ENCODE measurements around the gene MRPL54. TPM values are rescaled to one million over a fixed set of nuclear protein-coding genes. Genes with fewer than 3 reads are reported as not detected.

Gene MRPL54
- polyA plus RNA-seq, 2 of the 4 experiments (the other 2 are of a cell fraction) = 30.8 to 47.5 TPM

DNA sequence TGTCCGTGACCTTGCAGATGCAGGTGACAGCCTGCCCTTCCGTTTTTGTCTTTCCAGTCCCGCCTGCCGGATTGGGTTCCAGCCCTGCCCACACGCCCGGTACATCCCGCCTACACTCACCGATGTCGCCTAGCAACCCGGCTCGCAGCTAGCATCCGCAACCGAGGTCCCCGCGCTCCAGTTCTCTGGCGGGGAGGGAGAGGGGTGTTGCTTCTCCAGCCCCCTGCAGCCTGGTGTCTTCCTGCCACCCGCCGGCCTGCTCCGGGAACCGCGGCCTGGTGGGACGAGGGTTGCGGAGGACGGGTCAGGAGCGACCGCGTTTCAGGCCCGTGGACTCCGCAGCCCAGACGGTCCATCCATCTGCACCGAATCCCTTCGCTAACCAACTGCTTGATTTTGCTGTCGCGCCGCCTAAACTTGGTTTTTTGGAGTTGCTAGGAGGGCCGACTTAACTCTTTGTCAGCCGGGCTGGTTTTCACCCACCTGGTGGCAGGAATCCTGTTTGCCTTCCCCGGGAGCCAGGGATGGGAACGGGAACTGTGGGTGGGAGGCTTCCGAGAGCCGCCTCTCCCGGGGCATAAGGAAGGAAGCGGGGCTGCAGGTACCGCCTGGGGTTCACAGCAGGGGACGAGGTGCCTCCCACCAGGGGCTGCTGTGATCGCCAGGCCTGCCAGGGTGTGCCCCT, 39.1 kb downstream of the MRPL54 start (continued):
- TF ChIP-seq, protein P1, sequence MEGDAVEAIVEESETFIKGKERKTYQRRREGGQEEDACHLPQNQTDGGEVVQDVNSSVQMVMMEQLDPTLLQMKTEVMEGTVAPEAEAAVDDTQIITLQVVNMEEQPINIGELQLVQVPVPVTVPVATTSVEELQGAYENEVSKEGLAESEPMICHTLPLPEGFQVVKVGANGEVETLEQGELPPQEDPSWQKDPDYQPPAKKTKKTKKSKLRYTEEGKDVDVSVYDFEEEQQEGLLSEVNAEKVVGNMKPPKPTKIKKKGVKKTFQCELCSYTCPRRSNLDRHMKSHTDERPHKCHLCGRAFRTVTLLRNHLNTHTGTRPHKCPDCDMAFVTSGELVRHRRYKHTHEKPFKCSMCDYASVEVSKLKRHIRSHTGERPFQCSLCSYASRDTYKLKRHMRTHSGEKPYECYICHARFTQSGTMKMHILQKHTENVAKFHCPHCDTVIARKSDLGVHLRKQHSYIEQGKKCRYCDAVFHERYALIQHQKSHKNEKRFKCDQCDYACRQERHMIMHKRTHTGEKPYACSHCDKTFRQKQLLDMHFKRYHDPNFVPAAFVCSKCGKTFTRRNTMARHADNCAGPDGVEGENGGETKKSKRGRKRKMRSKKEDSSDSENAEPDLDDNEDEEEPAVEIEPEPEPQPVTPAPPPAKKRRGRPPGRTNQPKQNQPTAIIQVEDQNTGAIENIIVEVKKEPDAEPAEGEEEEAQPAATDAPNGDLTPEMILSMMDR (IDR thresholded peaks at IDR 0.05) = no peak
- TF ChIP-seq RCOR1 (IDR thresholded peaks at IDR 0.05; ENCODE audit: low read depth, low read length) = no peak

GRCh38 chr19:3803114-3803888, 40.8 kb downstream of the MRPL54 start:
- no peak overlapping the region for H3K4me2 ChIP-seq
- H3K4me1 ChIP-seq = no peaks in the 10 kb centered on the region
- TF ChIP-seq ZFP36 (IDR thresholded peaks at IDR 0.05; ENCODE audit: borderline replicate concordance, partially characterized antibody) (peak; percentile 82), EP300 (IDR thresholded peaks at IDR 0.05) (no peak)
- no peak for DNase-seq (ENCODE audit: low read depth in 1 of 2, low spot score in 1 of 2)
- WGBS (ENCODE audit: missing lambda C conversion rate) = 89% methylated on average over 9 of the region's 24 CpGs
- no peaks in the 10 kb centered on the region for H3K9me3 ChIP-seq
- ATAC-seq = no peak
- POLR2A ChIA-PET = no interaction called here
- FAIRE-seq = no peak
- no peak overlapping the region for H3K27ac ChIP-seq
- no peak overlapping the region for H3K4me3 ChIP-seq
- CTCF ChIA-PET = interaction anchor here (1.1 kb wide), 1 partner anchor 18 kb away, joined by 5 read pairs; no protein-coding TSS in a partner anchor

DNA sequence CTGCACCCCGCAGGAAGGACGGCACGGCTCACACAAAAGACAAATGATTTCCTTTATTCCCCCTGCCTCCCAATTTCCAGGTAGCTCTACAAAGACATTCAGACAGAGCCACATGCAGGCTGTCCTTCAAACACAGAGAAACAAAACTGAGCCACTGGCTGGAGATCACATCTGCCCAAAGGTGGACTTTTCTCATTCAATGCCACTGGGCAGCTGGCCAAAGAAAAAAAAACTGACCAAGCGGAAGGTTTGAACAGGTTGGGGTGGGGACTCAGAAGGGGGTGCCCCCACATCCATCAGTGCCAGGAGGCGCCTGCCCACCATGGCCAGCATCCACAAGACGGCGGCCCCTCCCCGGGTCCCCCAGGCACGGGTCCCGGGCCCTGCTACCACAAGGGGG, 41.5 kb downstream of the MRPL54 start:
- no peaks in the 10 kb centered on the region for H3K4me1 ChIP-seq
- FAIRE-seq (no peak), DNase-seq (ENCODE audit: low read depth in 1 of 2, low spot score in 1 of 2) (no peak), ATAC-seq (no peak)
- no peak overlapping the region for H3K4me2 ChIP-seq
- POLR2A ChIA-PET = no interaction called here
- CTCF ChIA-PET = interaction anchor here (1.1 kb wide), 1 partner anchor 18 kb away, joined by 5 read pairs; no protein-coding TSS in a partner anchor
- TF ChIP-seq NPAS2 (CRISPR knock-in tag; IDR thresholded peaks at IDR 0.05; ENCODE audit: borderline replicate concordance) (no peak), HMGXB4 (CRISPR knock-in tag; IDR thresholded peaks at IDR 0.05; ENCODE audit: borderline replicate concordance) (no peak), MYC (IDR thresholded peaks at IDR 0.05; ENCODE audit: borderline replicate concordance, low read length) (no peak), SREBF2 (IDR thresholded peaks at IDR 0.05) (no peak), HDAC2 (IDR thresholded peaks at IDR 0.05) (no peak), EHMT2 (IDR thresholded peaks at IDR 0.05; ENCODE audit: low read depth) (no peak), PHF8 (IDR thresholded peaks at IDR 0.05; ENCODE audit: borderline replicate concordance, low read depth) (no peak), CEBPB (IDR thresholded peaks at IDR 0.05) (no peak), KDM5A (IDR thresholded peaks at IDR 0.05) (no peak), EP300 (IDR thresholded peaks at IDR 0.05) (no peak), FOSL2 (IDR thresholded peaks at IDR 0.05) (no peak), FOSL2 (CRISPR knock-in tag; IDR thresholded peaks at IDR 0.05) (no peak), HOXB5 (CRISPR knock-in tag; IDR thresholded peaks at IDR 0.05) (no peak), RCOR1 (IDR thresholded peaks at IDR 0.05; ENCODE audit: low read depth, low read length) (no peak), CBX2 (IDR thresholded peaks at IDR 0.05; ENCODE audit: borderline replicate concordance, low read depth) (no peak)
- TF ChIP-seq, protein P2, sequence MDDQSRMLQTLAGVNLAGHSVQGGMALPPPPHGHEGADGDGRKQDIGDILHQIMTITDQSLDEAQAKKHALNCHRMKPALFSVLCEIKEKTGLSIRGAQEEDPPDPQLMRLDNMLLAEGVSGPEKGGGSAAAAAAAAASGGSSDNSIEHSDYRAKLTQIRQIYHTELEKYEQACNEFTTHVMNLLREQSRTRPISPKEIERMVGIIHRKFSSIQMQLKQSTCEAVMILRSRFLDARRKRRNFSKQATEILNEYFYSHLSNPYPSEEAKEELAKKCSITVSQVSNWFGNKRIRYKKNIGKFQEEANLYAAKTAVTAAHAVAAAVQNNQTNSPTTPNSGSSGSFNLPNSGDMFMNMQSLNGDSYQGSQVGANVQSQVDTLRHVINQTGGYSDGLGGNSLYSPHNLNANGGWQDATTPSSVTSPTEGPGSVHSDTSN (IDR thresholded peaks at IDR 0.05) = no peak
- H3K4me3 ChIP-seq = no peak overlapping the region
- H3K9me3 ChIP-seq = no peaks in the 10 kb centered on the region
- 86% methylated on average over 4 of the region's 10 CpGs for WGBS (ENCODE audit: missing lambda C conversion rate)
- H3K27ac ChIP-seq = no peak overlapping the region

Measured in A549 (cell line).